ENCODE results near the gene SCLT1. TPM values are rescaled to one million over a fixed set of nuclear protein-coding genes. Genes with fewer than 3 reads are reported as not detected.

The SCLT1 gene
- total RNA-seq, 1 experiment from 2014 or later, result 11.3 TPM

DNA sequence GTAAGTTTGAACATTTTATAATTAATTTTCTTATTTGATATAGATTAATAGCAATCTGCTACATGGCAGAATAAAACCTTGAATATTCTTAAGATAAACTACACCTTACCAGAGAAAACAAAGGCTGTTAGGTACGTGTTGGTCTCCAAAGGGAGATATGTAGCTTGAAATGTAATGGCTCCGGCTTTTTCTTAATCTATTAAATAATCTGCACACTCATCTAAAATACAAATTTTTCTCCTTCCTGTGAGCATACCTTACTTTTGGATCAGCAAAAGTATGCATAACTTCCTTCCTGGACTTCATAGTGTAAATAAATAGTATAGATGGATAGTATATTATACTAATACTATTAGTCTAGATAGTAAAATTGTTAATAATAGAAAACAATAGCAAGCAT is 142.5 kb downstream of the SCLT1 start:
- DNase-seq, result no peak
- no peaks in the 10 kb centered on the region; a peak in 1 of 7 replicates for H3K36me3 Mint-ChIP-seq (ENCODE audit: insufficient read depth in 1 of 3, low read depth in 3 of 3)
- no peaks in the 10 kb centered on the region for H3K23me2 ChIP-seq (ENCODE audit: insufficient read length, low read depth, low read length, poor library complexity, severe bottlenecking)
- H3K56ac ChIP-seq (ENCODE audit: insufficient read length, low read depth, low read length), result no peak overlapping the region
- H2BK12ac ChIP-seq (ENCODE audit: insufficient read length, low read depth, low read length), result no peak overlapping the region
- no peaks in the 10 kb centered on the region for H3K79me2 ChIP-seq (ENCODE audit: insufficient read depth, low read length)
- no peak for TF ChIP-seq CTCF (conservative IDR thresholded peaks at IDR 0.05)
- H4K20me1 ChIP-seq (ENCODE audit: control insufficient read depth, insufficient read depth, insufficient read length), result no peaks in the 10 kb centered on the region
- H3K4ac ChIP-seq (ENCODE audit: low read depth, low read length), result no peak overlapping the region
- H3K27ac Mint-ChIP-seq, result no peak overlapping the region
- no peak overlapping the region for H4K8ac ChIP-seq (replicated peaks; ENCODE audit: insufficient read length, low read depth, low read length)
- no peaks in the 10 kb centered on the region for H3K4me1 Mint-ChIP-seq
- no peaks in the 10 kb centered on the region for H3K9me3 ChIP-seq (ENCODE audit: control insufficient read depth, low read depth, low read length)
- H4K91ac ChIP-seq (ENCODE audit: insufficient read length, low read depth, low read length), result no peak overlapping the region
- no CpG with 5 or more reads among the region's 2 CpGs for WGBS (ENCODE audit: extremely low coverage, insufficient read length, low lambda C conversion rate)
- no peak overlapping the region for H3K23ac ChIP-seq (ENCODE audit: insufficient read length, low read depth, low read length)
- no peak overlapping the region for H3T11ph ChIP-seq (ENCODE audit: low read length)
- no peaks in the 10 kb centered on the region for H3K9me3 Mint-ChIP-seq
- no peaks in the 10 kb centered on the region for H3K27me3 ChIP-seq (ENCODE audit: insufficient read depth, low read length)
- H3K79me1 ChIP-seq (ENCODE audit: insufficient read depth, low read depth, low read length, poor library complexity, severe bottlenecking), result no peaks in the 10 kb centered on the region
- H2BK20ac ChIP-seq (ENCODE audit: low read depth, low read length, poor library complexity, severe bottlenecking), result no peak overlapping the region
- H3K4me2 ChIP-seq (ENCODE audit: insufficient read depth, insufficient read length, low read length), result no peak overlapping the region
- H2BK120ac ChIP-seq (ENCODE audit: low read depth, low read length, poor library complexity, severe bottlenecking), result no peak overlapping the region
- H2AFZ ChIP-seq (ENCODE audit: low read length), result no peak overlapping the region
- no peak overlapping the region for H3K9ac ChIP-seq (ENCODE audit: extremely low read depth, insufficient read length, low read length)
- no peaks in the 10 kb centered on the region for H3K27me3 Mint-ChIP-seq (ENCODE audit: low read depth)
- no peak overlapping the region for H2BK5ac ChIP-seq (ENCODE audit: insufficient read length, low read length)
- H2BK15ac ChIP-seq (ENCODE audit: low read depth, low read length), result no peak overlapping the region
- no peak overlapping the region for H2AK5ac ChIP-seq (ENCODE audit: insufficient read length, low read length)
- no peak overlapping the region for H3K27ac ChIP-seq (ENCODE audit: insufficient read length, low read depth, low read length)
- H3K14ac ChIP-seq (ENCODE audit: insufficient read depth, low read length), result no peak overlapping the region
- H3K18ac ChIP-seq (ENCODE audit: insufficient read length, low read depth, low read length), result no peak overlapping the region
- H3K4me3 Mint-ChIP-seq, result no peak overlapping the region
- H3K4me1 ChIP-seq (ENCODE audit: insufficient read depth, low read length), result no peaks in the 10 kb centered on the region
- H4K5ac ChIP-seq (ENCODE audit: insufficient read length, low read depth, low read length), result no peak overlapping the region
